OCI-LY1 (cell line): ENCODE measurements around the gene ST6GAL1.

ENCODE experiments used
- EZH2 ChIP-seq: fragments of 200-600 bp; sonication (generic), shearing (Covaris generic); IDR thresholded peaks from 2 replicates; pipeline ENCODE4 v1.8.0; 2017; ENCODE audit warnings: borderline replicate concordance, mixed run types, mild to moderate bottlenecking, antibody characterized with exemption, low read length, moderate library complexity, mixed read lengths
- TF ChIP-seq, protein P1 (sequence below): fragments of 200-600 bp; sonication (generic), shearing (Covaris generic); IDR thresholded peaks from 2 replicates; pipeline ENCODE4 v1.5.1; 2017; ENCODE audit warnings: mild to moderate bottlenecking, antibody characterized with exemption, low read length, moderate library complexity, mixed read lengths

DNA sequence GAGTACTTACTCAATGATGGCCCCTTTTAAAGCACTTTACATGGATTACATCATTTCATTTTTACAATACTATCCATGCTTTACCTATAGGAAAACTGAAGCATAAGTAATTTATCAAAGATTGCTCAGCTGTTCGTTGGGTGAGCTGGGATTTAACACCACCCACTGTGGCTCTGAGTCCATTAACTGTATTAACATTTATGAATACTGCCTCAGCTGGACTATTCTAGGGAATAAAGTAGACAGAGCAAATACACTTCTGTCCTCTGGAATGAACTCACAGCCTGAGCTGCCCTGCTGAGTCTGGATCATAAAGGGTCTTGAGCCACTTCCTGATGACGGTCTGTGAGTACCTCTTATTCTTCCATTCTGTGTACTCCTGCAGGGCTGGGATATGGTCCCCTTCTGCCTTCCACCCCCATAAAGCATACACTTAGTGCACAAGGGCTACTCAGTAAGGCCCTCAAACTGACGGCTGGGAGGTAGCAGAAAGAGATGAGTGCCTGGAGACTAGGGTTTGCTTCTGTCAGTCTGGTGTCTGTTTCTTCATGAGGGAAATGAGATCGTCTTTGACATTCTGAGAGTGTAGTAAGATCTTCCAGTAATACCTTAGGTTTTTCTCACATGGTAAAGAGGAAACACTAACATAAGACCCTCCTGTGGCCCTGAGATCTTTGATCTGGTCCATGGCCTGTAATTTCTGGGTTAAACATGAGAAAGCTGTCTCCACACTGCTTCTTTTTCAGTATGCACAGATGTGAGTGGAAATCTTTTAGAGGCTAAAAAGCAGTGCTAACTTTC is 12.6 kb upstream of the ST6GAL1 start:
- TF ChIP-seq EZH2, result no peak
- TF ChIP-seq, protein P1, sequence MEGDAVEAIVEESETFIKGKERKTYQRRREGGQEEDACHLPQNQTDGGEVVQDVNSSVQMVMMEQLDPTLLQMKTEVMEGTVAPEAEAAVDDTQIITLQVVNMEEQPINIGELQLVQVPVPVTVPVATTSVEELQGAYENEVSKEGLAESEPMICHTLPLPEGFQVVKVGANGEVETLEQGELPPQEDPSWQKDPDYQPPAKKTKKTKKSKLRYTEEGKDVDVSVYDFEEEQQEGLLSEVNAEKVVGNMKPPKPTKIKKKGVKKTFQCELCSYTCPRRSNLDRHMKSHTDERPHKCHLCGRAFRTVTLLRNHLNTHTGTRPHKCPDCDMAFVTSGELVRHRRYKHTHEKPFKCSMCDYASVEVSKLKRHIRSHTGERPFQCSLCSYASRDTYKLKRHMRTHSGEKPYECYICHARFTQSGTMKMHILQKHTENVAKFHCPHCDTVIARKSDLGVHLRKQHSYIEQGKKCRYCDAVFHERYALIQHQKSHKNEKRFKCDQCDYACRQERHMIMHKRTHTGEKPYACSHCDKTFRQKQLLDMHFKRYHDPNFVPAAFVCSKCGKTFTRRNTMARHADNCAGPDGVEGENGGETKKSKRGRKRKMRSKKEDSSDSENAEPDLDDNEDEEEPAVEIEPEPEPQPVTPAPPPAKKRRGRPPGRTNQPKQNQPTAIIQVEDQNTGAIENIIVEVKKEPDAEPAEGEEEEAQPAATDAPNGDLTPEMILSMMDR, result no peak
